GM12878 (cell line): Measurements from ENCODE around the gene SRSF5. TPM values are rescaled to one million over a fixed set of nuclear protein-coding genes. Genes with fewer than 3 reads are reported as not detected.

Source experiments
- CREM ChIP-seq: IDR thresholded peaks from 2 replicates; pipeline ENCODE4 v1.6.1; 2014; ENCODE audit warnings: antibody characterized with exemption, low read depth
- E2F4 ChIP-seq: IDR thresholded peaks from 2 replicates; pipeline ENCODE4 v1.6.1; 2012; ENCODE audit warnings: low read depth, low read length, improper control_type of control experiment
- MEF2A ChIP-seq: IDR thresholded peaks from 2 replicates; pipeline ENCODE4 v1.6.1; 2011; ENCODE audit warnings: low read depth, mild to moderate bottlenecking, low read length, moderate library complexity; ENCODE audit not compliant: insufficient read depth
- MXI1 ChIP-seq: fragments of 150-350 bp; IDR thresholded peaks from 2 replicates; pipeline ENCODE4 v1.6.1; 2011; ENCODE audit warnings: low read depth, mild to moderate bottlenecking, inconsistent platforms, low read length, improper control_type of control experiment
- MYB ChIP-seq: fragments of 150-350 bp; IDR thresholded peaks from 2 replicates; pipeline ENCODE4 v1.6.1; 2014; ENCODE audit warnings: mild to moderate bottlenecking, low read depth, low read length, borderline replicate concordance
- NBN ChIP-seq: fragments of 450-650 bp; IDR thresholded peaks from 2 replicates; pipeline ENCODE4 v1.6.1; 2016
- NR2F1 ChIP-seq: fragments of 450-650 bp; conservative IDR thresholded peaks from 2 replicates; pipeline ENCODE4 v1.6.1; 2017; ENCODE audit warnings: mild to moderate bottlenecking
- REST ChIP-seq: IDR thresholded peaks from 2 replicates; pipeline ENCODE4 v1.6.1; 2012; ENCODE audit warnings: mild to moderate bottlenecking, low read depth, low read length
- SKIL ChIP-seq: fragments of 450-650 bp; IDR thresholded peaks from 2 replicates; pipeline ENCODE4 v1.6.1; 2017; ENCODE audit warnings: mild to moderate bottlenecking, low read depth, inconsistent platforms; ENCODE audit not compliant: poor library complexity, severe bottlenecking
- SUPT20H ChIP-seq: IDR thresholded peaks from 2 replicates; pipeline ENCODE4 v1.6.1; 2011; ENCODE audit warnings: low read depth, mild to moderate bottlenecking, low read length, moderate library complexity, borderline replicate concordance; ENCODE audit not compliant: control insufficient read depth
- TBL1XR1 ChIP-seq: IDR thresholded peaks from 2 replicates; pipeline ENCODE4 v1.6.1; 2012; ENCODE audit warnings: low read depth, low read length, improper control_type of control experiment
- ZNF217 ChIP-seq: fragments of 450-650 bp; IDR thresholded peaks from 2 replicates; pipeline ENCODE4 v1.6.1; 2017; ENCODE audit warnings: antibody characterized with exemption, mild to moderate bottlenecking
- ZNF687 ChIP-seq: fragments of 450-650 bp; IDR thresholded peaks from 2 replicates; pipeline ENCODE4 v1.6.1; 2017; ENCODE audit warnings: mild to moderate bottlenecking, moderate library complexity
- polyA plus RNA-seq, 11 experiments: library from polyadenylated mRNA; depleted of rRNA in 4 of 11; unstranded in 6 of 11; stranded (reverse) in 5 of 11; fragments of >200 nt; fragmentation: Nextera tagmentation in 4 of 11; fragmentation: Illumina TruSeq in 1 of 11; extraction: Ambion mirVana in 4 of 11; extraction: Trizol in 1 of 11; gene quantifications; 1 replicate in 1 of 11; 2 replicates in 10 of 11; pipeline versions ENCODE4 v1.2.1 to v1.2.3, GENCODE V29; 2011 to 2016; ENCODE audit warnings: inconsistent platforms in 2 of 11, missing spikeins in 2 of 11, low read depth in 1 of 11
- total RNA-seq, 4 experiments: library from RNA; depleted of rRNA in 3 of 4; stranded (reverse); fragments of >200 nt in 3 of 4; fragmentation: Illumina TruSeq in 1 of 4; extraction: Trizol in 1 of 4; gene quantifications; 2 replicates each; pipeline versions ENCODE4 v1.2.1 to v1.2.3, GENCODE V29; 2013 to 2021

SRSF5 gene
- total and polyA plus RNA-seq, 10 of the 15 experiments (the other 5 are each of a cell fraction or from before 2014, with no cell fraction given) = 136 to 453 (median 275) TPM

- TF ChIP-seq SKIL (no peak), ZNF687 (peak; percentile 96), E2F4 (no peak), MEF2A (0 out of 2 replicates have a peak, but pooled peaks have one; percentile 50), SUPT20H (no peak), MYB (no peak), MXI1 (0 out of 2 replicates have a peak, but pooled peaks have one; percentile 24), TBL1XR1 (0 out of 2 replicates have a peak, but pooled peaks have one; percentile 30), ZNF217 (peak; percentile 63; the same call in 1 of the 2 replicates), NR2F1 (peak; percentile 55; the same call in 1 of the 2 replicates), CREM (no peak), REST (0 out of 2 replicates have a peak, but pooled peaks have one; percentile 5), NBN (peak; percentile 62; the same call in 1 of the 2 replicates)
- TF ChIP-seq, all 136 proteins: peak for 37
Measured at GRCh38 chr14:69726761-69727511, 40.0 kb upstream of the SRSF5 start (continued).
